ENCODE measurements around the gene TMTC2. TPM values are rescaled to one million over a fixed set of nuclear protein-coding genes. Genes with fewer than 3 reads are reported as not detected.

Gene TMTC2
- total RNA-seq, 2 experiments from 2014 or later, result 2.5 to 3.1 TPM

- Mint-ChIP-seq H3K4me1 (ENCODE audit: low read depth) (no peaks in the 10 kb centered on the region), H3K36me3 (ENCODE audit: low read depth) (no peaks in the 10 kb centered on the region), H3K27ac (no peak overlapping the region), H3K27me3 (peaks cover 3% of the 10 kb centered on the region), H3K4me3 (no peak overlapping the region), H3K9me3 (peaks cover 2% of the 10 kb centered on the region)
- ATAC-seq (no peak), DNase-seq (no peak)
- CTCF ChIA-PET, result no interaction called here
- POLR2A ChIA-PET, result no interaction called here
- TF ChIP-seq, protein P1, sequence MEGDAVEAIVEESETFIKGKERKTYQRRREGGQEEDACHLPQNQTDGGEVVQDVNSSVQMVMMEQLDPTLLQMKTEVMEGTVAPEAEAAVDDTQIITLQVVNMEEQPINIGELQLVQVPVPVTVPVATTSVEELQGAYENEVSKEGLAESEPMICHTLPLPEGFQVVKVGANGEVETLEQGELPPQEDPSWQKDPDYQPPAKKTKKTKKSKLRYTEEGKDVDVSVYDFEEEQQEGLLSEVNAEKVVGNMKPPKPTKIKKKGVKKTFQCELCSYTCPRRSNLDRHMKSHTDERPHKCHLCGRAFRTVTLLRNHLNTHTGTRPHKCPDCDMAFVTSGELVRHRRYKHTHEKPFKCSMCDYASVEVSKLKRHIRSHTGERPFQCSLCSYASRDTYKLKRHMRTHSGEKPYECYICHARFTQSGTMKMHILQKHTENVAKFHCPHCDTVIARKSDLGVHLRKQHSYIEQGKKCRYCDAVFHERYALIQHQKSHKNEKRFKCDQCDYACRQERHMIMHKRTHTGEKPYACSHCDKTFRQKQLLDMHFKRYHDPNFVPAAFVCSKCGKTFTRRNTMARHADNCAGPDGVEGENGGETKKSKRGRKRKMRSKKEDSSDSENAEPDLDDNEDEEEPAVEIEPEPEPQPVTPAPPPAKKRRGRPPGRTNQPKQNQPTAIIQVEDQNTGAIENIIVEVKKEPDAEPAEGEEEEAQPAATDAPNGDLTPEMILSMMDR (IDR thresholded peaks at IDR 0.05), result no peak
- intact Hi-C loops (cut with micrococcal nuclease), result no loop called here
Observed at GRCh38 chr12:82955043-82955442, 268.3 kb downstream of the TMTC2 start.

DNA sequence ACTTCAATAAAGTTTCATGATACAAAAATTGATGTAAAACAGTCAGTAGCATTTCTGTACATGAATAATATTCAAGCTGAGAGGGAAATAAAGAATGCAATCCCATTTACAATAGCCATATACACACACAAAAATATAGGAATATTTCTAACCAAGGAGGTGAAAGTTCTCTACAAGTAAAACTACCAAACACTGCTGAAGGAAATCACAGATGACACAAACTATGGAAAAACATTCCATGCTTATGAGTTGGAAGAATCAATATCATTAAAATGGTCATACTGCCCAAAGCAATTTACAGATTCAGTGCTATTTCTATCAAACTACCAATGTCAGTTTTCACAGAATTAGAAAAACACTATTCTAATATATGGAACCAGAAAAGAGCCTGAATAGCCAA, 272.3 kb downstream of the TMTC2 start:
- Mint-ChIP-seq H3K4me1 (ENCODE audit: low read depth) (no peaks in the 10 kb centered on the region), H3K9me3 (peaks cover 2% of the 10 kb centered on the region), H3K36me3 (ENCODE audit: low read depth) (no peaks in the 10 kb centered on the region), H3K27ac (no peak overlapping the region), H3K4me3 (no peak overlapping the region), H3K27me3 (peaks cover 3% of the 10 kb centered on the region)
- TF ChIP-seq, protein P1 (IDR thresholded peaks at IDR 0.05), result no peak
- intact Hi-C loops (cut with micrococcal nuclease), result no loop called here
- CTCF ChIA-PET, result no interaction called here
- ATAC-seq (no peak), DNase-seq (no peak)
- POLR2A ChIA-PET, result no interaction called here

DNA sequence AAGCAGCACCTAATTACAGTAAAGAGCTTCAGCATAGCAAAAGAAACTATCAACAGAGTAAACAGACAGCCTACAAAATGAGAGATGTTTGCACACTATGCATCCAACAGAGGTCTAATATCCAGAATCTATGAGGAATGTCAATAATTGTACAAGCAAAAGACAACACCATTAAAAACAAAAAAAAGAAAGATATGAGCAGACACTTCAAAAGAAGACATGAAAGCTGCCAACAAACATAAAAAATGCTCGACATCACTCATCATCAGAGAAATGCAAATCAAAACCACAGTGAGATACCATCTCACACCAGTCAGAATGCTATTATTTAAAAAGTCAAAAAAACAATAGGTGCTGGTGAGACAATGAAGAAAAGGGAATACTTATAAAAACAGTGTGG, 273.1 kb downstream of the TMTC2 start:
- Mint-ChIP-seq H3K27me3 (peaks cover 3% of the 10 kb centered on the region), H3K27ac (no peak overlapping the region), H3K9me3 (peaks cover 2% of the 10 kb centered on the region), H3K4me3 (no peak overlapping the region), H3K36me3 (ENCODE audit: low read depth) (no peaks in the 10 kb centered on the region), H3K4me1 (ENCODE audit: low read depth) (no peaks in the 10 kb centered on the region)
- TF ChIP-seq, protein P1 (IDR thresholded peaks at IDR 0.05), result no peak
- POLR2A ChIA-PET, result no interaction called here
- intact Hi-C loops (cut with micrococcal nuclease), result no loop called here
- DNase-seq, result no peak
- ATAC-seq, result no peak
- CTCF ChIA-PET, result interaction anchor here (1.1 kb wide), 1 partner anchor 274 kb away, joined by 3 read pairs; no protein-coding TSS in a partner anchor

- TF ChIP-seq, protein P1 (IDR thresholded peaks at IDR 0.05), result no peak
- Mint-ChIP-seq H3K9me3 (peaks cover 2% of the 10 kb centered on the region), H3K36me3 (ENCODE audit: low read depth) (no peaks in the 10 kb centered on the region), H3K27me3 (no peaks in the 10 kb centered on the region), H3K27ac (no peak overlapping the region), H3K4me3 (no peak overlapping the region), H3K4me1 (ENCODE audit: low read depth) (no peaks in the 10 kb centered on the region)
- ATAC-seq, result no peak
- no peak for DNase-seq
- intact Hi-C loops (cut with micrococcal nuclease), result no loop called here
- CTCF ChIA-PET, result no interaction called here
- POLR2A ChIA-PET, result no interaction called here
Observed at GRCh38 chr12:82961835-82962234, 275.1 kb downstream of the TMTC2 start.

GRCh38 chr12:82963956-82964355, 277.2 kb downstream of the TMTC2 start:
- POLR2A ChIA-PET, result no interaction called here
- intact Hi-C loops (cut with micrococcal nuclease), result no loop called here
- CTCF ChIA-PET, result no interaction called here
- DNase-seq (no peak), ATAC-seq (no peak)
- H3K4me3 Mint-ChIP-seq, result no peak overlapping the region
- H3K36me3 Mint-ChIP-seq (ENCODE audit: low read depth), result no peaks in the 10 kb centered on the region
- no peaks in the 10 kb centered on the region for H3K4me1 Mint-ChIP-seq (ENCODE audit: low read depth)
- no peak overlapping the region for H3K27ac Mint-ChIP-seq
- no peaks in the 10 kb centered on the region for H3K27me3 Mint-ChIP-seq
- TF ChIP-seq, protein P1 (IDR thresholded peaks at IDR 0.05), result no peak
- peaks cover 2% of the 10 kb centered on the region for H3K9me3 Mint-ChIP-seq

All from activated CD8-positive, alpha-beta T cell treated with anti-CD3 and anti-CD28 coated beads for 36 hours (primary cell).